22Rv1 (cell line): ENCODE results near the gene PRPS2.

ENCODE experiments used
- H3K27ac ChIP-seq: fragments of 450-650 bp; 2 replicates; pipeline ENCODE4 v1.5.1; 2017
- CTCF ChIP-seq: fragments of 450-650 bp; IDR thresholded peaks from 2 replicates; pipeline ENCODE4 v1.5.1; 2017; ENCODE audit warnings: mild to moderate bottlenecking
- ZFX ChIP-seq: fragments of 450-650 bp; IDR thresholded peaks from 2 replicates; pipeline ENCODE4 v1.6.1; 2017; ENCODE audit warnings: antibody characterized with exemption, borderline replicate concordance

Gene PRPS2

GRCh38 chrX:12811658-12812057, 20.4 kb downstream of the PRPS2 start:
- no peak for TF ChIP-seq ZFX
- no peak for TF ChIP-seq CTCF
- H3K27ac ChIP-seq = no peak overlapping the region

GRCh38 chrX:12814420-12814819, 23.2 kb downstream of the PRPS2 start:
- TF ChIP-seq ZFX = no peak
- peak; percentile 49 for TF ChIP-seq CTCF
- H3K27ac ChIP-seq = no peak overlapping the region

- H3K27ac ChIP-seq = no peak overlapping the region
- TF ChIP-seq CTCF (no peak), ZFX (no peak)
Observed at GRCh38 chrX:12817528-12817927, 26.3 kb downstream of the PRPS2 start.

- no peak overlapping the region for H3K27ac ChIP-seq
- TF ChIP-seq CTCF (no peak), ZFX (no peak)
Observed at GRCh38 chrX:12819222-12819621, 28.0 kb downstream of the PRPS2 start.

DNA sequence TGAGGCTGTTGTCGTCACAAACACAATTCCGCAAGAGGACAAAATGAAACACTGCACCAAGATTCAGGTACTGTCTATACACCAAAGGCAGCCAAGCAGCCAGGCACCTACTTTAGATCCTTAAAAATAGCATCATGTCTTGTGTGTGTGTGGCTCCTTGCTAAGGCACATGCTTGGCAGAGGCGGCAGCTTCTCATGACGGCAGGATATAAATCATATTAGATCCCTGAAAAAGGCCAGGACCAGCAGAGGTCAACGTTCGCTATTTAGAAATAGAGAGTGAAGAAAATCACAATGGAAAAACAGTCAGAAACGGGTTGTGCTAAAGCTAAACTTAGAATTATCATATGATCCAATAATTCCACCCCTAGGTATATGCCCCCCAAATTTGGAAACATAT, 29.5 kb downstream of the PRPS2 start:
- TF ChIP-seq ZFX (no peak), CTCF (no peak)
- no peak overlapping the region for H3K27ac ChIP-seq

- no peak overlapping the region for H3K27ac ChIP-seq
- no peak for TF ChIP-seq CTCF
- no peak for TF ChIP-seq ZFX
Observed at GRCh38 chrX:12824944-12825343, 33.7 kb downstream of the PRPS2 start.

GRCh38 chrX:12825801-12826200, 34.6 kb downstream of the PRPS2 start:
- no peak overlapping the region for H3K27ac ChIP-seq
- TF ChIP-seq ZFX (no peak), CTCF (no peak)
